Measurements from ENCODE around the gene CD58. TPM values are rescaled to one million over a fixed set of nuclear protein-coding genes. Genes with fewer than 3 reads are reported as not detected.

CD58 gene
- total and polyA plus RNA-seq, 7 donors, result 4.7 to 11.9 (median 7.8) TPM

DNA sequence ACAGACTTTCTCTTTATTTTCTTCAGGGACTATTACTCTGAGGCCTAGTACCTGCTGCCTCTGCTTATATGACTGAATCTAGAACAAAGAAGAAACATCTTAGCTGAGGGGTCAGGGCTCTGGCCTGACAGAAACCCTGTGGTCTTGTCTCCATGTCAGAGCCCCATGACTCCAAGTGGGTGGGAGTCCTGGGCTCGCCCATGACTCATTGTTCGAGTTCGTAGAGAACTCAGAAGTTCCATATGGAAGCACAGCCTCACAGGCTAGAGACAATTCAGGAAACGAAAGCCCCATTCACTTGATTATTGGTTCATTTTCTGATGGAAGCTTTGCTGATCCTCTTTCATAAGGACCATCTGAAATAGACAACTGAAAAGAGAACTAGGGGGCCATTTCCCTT is 73.2 kb downstream of the CD58 start:
- TF ChIP-seq, protein P1, sequence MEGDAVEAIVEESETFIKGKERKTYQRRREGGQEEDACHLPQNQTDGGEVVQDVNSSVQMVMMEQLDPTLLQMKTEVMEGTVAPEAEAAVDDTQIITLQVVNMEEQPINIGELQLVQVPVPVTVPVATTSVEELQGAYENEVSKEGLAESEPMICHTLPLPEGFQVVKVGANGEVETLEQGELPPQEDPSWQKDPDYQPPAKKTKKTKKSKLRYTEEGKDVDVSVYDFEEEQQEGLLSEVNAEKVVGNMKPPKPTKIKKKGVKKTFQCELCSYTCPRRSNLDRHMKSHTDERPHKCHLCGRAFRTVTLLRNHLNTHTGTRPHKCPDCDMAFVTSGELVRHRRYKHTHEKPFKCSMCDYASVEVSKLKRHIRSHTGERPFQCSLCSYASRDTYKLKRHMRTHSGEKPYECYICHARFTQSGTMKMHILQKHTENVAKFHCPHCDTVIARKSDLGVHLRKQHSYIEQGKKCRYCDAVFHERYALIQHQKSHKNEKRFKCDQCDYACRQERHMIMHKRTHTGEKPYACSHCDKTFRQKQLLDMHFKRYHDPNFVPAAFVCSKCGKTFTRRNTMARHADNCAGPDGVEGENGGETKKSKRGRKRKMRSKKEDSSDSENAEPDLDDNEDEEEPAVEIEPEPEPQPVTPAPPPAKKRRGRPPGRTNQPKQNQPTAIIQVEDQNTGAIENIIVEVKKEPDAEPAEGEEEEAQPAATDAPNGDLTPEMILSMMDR (IDR thresholded peaks at IDR 0.05), result no peak
- DNase-seq, result no peak
- ATAC-seq, result no peak
- H3K4me1 ChIP-seq, result peaks cover 3% of the 10 kb centered on the region
- no peaks in the 10 kb centered on the region for H3K36me3 ChIP-seq (ENCODE audit: insufficient read depth in 1 of 2, low read depth in 1 of 2)
- intact Hi-C loops (cut with DNase I), result loop anchor here in 1 of 2 donors (2.0 kb wide), 1 partner anchor 355 kb away; no protein-coding TSS in a partner anchor
- WGBS, 3 donors, result 77 to 94% (median 89%) methylated on average over 4 of the region's 4 CpGs
- no peak overlapping the region for H3K27ac ChIP-seq
- no peaks in the 10 kb centered on the region for H3K9me3 ChIP-seq
- no peak overlapping the region for H3K4me3 ChIP-seq
- H3K27me3 ChIP-seq (ENCODE audit: insufficient read depth in 3 of 3, low read length in 2 of 3), result no peaks in the 10 kb centered on the region

DNA sequence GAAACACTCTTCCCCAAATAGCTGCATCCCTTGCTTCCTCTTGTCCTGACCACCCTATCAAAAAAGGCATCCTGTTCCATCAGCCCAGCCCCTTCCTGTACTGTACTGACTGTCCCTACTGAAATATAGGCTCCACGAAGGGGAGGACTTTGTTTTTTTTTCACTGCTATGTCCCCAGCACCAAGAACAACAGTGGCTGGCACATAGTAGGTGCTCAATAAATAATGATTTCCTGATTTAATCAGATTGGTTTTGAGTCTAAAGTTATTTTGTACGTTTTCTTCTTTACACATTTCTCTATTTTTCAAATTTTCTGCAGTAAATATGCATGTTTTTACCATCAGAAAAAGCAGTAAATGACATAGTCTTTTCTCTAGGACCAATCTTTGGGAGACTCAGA is 73.9 kb downstream of the CD58 start:
- Histone ChIP-seq H3K9me3 (no peaks in the 10 kb centered on the region), H3K4me3 (no peak overlapping the region), H3K4me1 (peaks cover 3% of the 10 kb centered on the region), H3K27ac (no peak overlapping the region), H3K27me3 (ENCODE audit: insufficient read depth in 3 of 3, low read length in 2 of 3) (no peaks in the 10 kb centered on the region), H3K36me3 (ENCODE audit: insufficient read depth in 1 of 2, low read depth in 1 of 2) (no peaks in the 10 kb centered on the region)
- WGBS, 3 donors, result 83 to 93% (median 84%) methylated on average over 2 of the region's 2 CpGs
- TF ChIP-seq, protein P1 (IDR thresholded peaks at IDR 0.05), result no peak
- DNase-seq (no peak), ATAC-seq (no peak)
- intact Hi-C loops (cut with DNase I), result loop anchor here in 1 of 2 donors (2.0 kb wide), 1 partner anchor 354 kb away; no protein-coding TSS in a partner anchor

DNA sequence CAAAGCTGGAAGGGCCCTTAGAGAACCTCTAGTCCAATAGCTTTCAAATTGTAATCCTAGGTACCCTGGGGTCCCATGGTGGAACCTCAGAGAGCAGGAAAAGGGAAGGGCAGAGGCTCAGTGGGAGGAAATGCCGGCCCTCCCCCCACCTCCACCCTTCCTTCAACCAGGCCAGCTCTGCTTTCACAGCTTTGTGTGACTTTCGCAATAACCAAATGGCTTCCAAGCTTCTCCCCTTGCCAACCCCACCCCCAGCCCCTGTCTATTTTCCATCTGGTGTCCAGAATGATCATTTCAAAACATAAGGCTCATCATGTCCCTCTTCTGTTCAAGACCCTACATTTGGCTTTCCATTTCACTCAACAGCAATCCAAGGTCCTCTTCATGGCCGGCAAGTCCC is 74.4 kb downstream of the CD58 start:
- peak overlapping the region; percentile 36 for H3K27ac ChIP-seq
- 36 to 82% (median 44%) methylated on average over 3 of the region's 3 CpGs for WGBS, 3 donors
- no peaks in the 10 kb centered on the region for H3K36me3 ChIP-seq (ENCODE audit: insufficient read depth in 1 of 2, low read depth in 1 of 2)
- H3K4me3 ChIP-seq, result no peak overlapping the region
- no peaks in the 10 kb centered on the region for H3K9me3 ChIP-seq
- TF ChIP-seq, protein P1 (IDR thresholded peaks at IDR 0.05), result no peak
- peak; percentile 40 to 73 for DNase-seq
- peaks cover 3% of the 10 kb centered on the region for H3K4me1 ChIP-seq
- intact Hi-C loops (cut with DNase I), result loop anchor here in 1 of 2 donors (2.0 kb wide), 1 partner anchor 354 kb away; no protein-coding TSS in a partner anchor
- peak in 3 of 4 donors; percentile 28 to 66 (median 34) for ATAC-seq
- H3K27me3 ChIP-seq (ENCODE audit: insufficient read depth in 3 of 3, low read length in 2 of 3), result no peaks in the 10 kb centered on the region

DNA sequence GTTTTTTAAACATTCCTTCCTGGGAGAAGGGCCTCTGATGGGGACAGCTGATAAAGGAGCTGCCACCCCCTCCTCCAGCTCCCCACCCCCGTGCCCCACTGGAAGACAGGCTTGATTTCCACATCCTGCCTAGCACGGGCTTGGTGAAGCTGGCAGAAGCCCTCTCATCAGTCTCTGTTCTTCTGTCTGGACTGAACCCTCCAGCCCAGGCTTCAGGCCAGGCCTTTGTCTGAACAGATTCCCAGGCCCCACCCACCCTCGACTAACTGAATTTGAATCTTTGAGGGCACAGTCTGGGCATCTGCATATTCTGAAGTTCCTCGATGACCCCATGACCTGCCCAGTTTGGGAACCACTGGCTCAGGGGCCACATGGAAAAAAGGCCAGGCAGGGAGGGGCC is 75.3 kb downstream of the CD58 start:
- Histone ChIP-seq H3K36me3 (ENCODE audit: insufficient read depth in 1 of 2, low read depth in 1 of 2) (no peaks in the 10 kb centered on the region), H3K27ac (no peak overlapping the region), H3K9me3 (no peaks in the 10 kb centered on the region), H3K4me3 (no peak overlapping the region), H3K27me3 (ENCODE audit: insufficient read depth in 3 of 3, low read length in 2 of 3) (no peaks in the 10 kb centered on the region), H3K4me1 (peaks cover 3% of the 10 kb centered on the region)
- intact Hi-C loops (cut with DNase I), result no loop called here
- TF ChIP-seq, protein P1 (IDR thresholded peaks at IDR 0.05), result no peak
- 41 to 61% (median 57%) methylated on average over 4 of the region's 4 CpGs for WGBS, 3 donors
- ATAC-seq (no peak), DNase-seq (no peak)

DNA sequence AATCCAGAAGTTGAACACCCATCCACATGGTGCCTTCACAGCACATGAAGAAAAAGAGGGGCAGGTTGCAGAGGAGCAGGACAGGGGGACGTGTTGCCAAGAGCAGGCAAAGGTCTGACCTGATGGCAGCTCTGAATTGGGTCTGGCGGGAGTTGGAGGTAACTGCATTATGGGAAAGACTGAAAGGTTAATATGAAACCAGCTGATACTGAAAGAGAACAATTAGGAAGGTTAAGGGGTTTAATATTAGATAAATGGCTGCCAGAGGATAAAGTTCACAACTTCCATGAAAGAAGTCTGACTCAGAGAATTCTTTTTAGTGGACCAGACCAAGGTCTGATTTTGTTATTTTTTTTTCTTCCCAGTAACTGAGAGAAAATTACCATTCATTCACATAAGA is 76.1 kb downstream of the CD58 start:
- no peaks in the 10 kb centered on the region for H3K27me3 ChIP-seq (ENCODE audit: insufficient read depth in 3 of 3, low read length in 2 of 3)
- H3K4me1 ChIP-seq, result peaks cover 3% of the 10 kb centered on the region
- H3K27ac ChIP-seq, result no peak overlapping the region
- no peak overlapping the region for H3K4me3 ChIP-seq
- no peaks in the 10 kb centered on the region for H3K36me3 ChIP-seq (ENCODE audit: insufficient read depth in 1 of 2, low read depth in 1 of 2)
- intact Hi-C loops (cut with DNase I), result no loop called here
- no peaks in the 10 kb centered on the region for H3K9me3 ChIP-seq
- 91 to 94% (median 92%) methylated on average over 2 of the region's 2 CpGs for WGBS, 3 donors
- no peak for DNase-seq
- no peak for ATAC-seq
- TF ChIP-seq, protein P1 (IDR thresholded peaks at IDR 0.05), result no peak

Measured in psoas muscle (tissue), 8 donors.